ENCODE results near the gene GNAQ.

DNA sequence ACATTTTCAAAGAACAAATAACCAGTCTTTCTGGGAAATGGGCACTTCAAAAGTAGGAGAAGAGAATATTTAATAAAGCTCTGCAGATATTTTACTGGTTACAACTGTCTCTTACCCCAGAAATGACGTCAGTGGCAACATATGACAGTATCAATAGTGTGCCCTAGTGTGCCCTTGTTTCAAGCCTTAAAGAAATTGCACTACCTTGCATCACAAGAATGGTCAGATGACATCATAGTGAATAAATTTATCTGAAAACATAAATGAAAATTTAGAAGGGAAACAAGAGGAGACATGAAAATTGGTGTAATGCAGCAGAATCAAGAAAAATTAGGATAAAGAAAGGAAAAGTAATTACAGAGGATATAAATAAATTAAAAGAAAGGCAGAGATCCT is 176.7 kb downstream of the GNAQ start:
- TF ChIP-seq CTCF (IDR thresholded peaks at IDR 0.05) = no peak
- TF ChIP-seq POLR2A (IDR thresholded peaks at IDR 0.05) = no peak
